ENCODE measurements around the gene TEX26. TPM values are rescaled to one million over a fixed set of nuclear protein-coding genes. Genes with fewer than 3 reads are reported as not detected.

TEX26 gene
- total RNA-seq, 2 donors from 2014 or later: not detected

GRCh38 chr13:30910676-30911075, 21.8 kb upstream of the TEX26 start:
- Mint-ChIP-seq H3K9me3 (no peaks in the 10 kb centered on the region), H3K4me3 (no peak overlapping the region), H3K27me3 (ENCODE audit: insufficient read depth) (peaks cover 40% of the 10 kb centered on the region), H3K4me1 (no peaks in the 10 kb centered on the region), H3K27ac (no peak overlapping the region), H3K36me3 (ENCODE audit: low read depth) (no peaks in the 10 kb centered on the region)
- H3K4me3 ChIP-seq (ENCODE audit: low read length): no peak overlapping the region
- DNase-seq: no peak
- WGBS, 2 experiments (ENCODE audit: insufficient coverage in 1 of 2, insufficient read length in 1 of 2): 93 to 100% methylated on average over 2 to 3 of the region's 3 CpGs
- no peak overlapping the region for H3K27ac ChIP-seq (ENCODE audit: low read depth, low read length)
- H3K27me3 ChIP-seq (ENCODE audit: control insufficient read depth, insufficient read depth, low read length, poor library complexity, severe bottlenecking): peaks cover 27% of the 10 kb centered on the region
- no peak overlapping the region for H3K9ac ChIP-seq (ENCODE audit: extremely low read depth, low read length, poor library complexity, severe bottlenecking)
- H3K9me3 ChIP-seq (ENCODE audit: control insufficient read depth, low read length): no peaks in the 10 kb centered on the region
- TF ChIP-seq, protein P1, sequence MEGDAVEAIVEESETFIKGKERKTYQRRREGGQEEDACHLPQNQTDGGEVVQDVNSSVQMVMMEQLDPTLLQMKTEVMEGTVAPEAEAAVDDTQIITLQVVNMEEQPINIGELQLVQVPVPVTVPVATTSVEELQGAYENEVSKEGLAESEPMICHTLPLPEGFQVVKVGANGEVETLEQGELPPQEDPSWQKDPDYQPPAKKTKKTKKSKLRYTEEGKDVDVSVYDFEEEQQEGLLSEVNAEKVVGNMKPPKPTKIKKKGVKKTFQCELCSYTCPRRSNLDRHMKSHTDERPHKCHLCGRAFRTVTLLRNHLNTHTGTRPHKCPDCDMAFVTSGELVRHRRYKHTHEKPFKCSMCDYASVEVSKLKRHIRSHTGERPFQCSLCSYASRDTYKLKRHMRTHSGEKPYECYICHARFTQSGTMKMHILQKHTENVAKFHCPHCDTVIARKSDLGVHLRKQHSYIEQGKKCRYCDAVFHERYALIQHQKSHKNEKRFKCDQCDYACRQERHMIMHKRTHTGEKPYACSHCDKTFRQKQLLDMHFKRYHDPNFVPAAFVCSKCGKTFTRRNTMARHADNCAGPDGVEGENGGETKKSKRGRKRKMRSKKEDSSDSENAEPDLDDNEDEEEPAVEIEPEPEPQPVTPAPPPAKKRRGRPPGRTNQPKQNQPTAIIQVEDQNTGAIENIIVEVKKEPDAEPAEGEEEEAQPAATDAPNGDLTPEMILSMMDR (conservative IDR thresholded peaks at IDR 0.05): no peak
- no peaks in the 10 kb centered on the region for H3K36me3 ChIP-seq (ENCODE audit: control insufficient read depth, insufficient read depth, low read length)
- H3K4me1 ChIP-seq (ENCODE audit: control insufficient read depth, insufficient read depth, low read length): no peaks in the 10 kb centered on the region

GRCh38 chr13:30915691-30916541, 16.5 kb upstream of the TEX26 start:
- Mint-ChIP-seq H3K27me3 (ENCODE audit: insufficient read depth) (peaks cover 16% of the 10 kb centered on the region), H3K9me3 (no peaks in the 10 kb centered on the region), H3K27ac (no peak overlapping the region), H3K4me1 (no peaks in the 10 kb centered on the region), H3K36me3 (ENCODE audit: low read depth) (no peaks in the 10 kb centered on the region), H3K4me3 (no peak overlapping the region)
- TF ChIP-seq, protein P1 (conservative IDR thresholded peaks at IDR 0.05): no peak
- no peaks in the 10 kb centered on the region for H3K27me3 ChIP-seq (ENCODE audit: control insufficient read depth, insufficient read depth, low read length, poor library complexity, severe bottlenecking)
- no peaks in the 10 kb centered on the region for H3K4me1 ChIP-seq (ENCODE audit: control insufficient read depth, insufficient read depth, low read length)
- H3K4me3 ChIP-seq (ENCODE audit: low read length): no peak overlapping the region
- no peak overlapping the region for H3K9ac ChIP-seq (ENCODE audit: extremely low read depth, low read length, poor library complexity, severe bottlenecking)
- no peaks in the 10 kb centered on the region for H3K36me3 ChIP-seq (ENCODE audit: control insufficient read depth, insufficient read depth, low read length)
- WGBS, 2 experiments (ENCODE audit: insufficient coverage in 1 of 2, insufficient read length in 1 of 2): 92 to 95% methylated on average over 16 to 19 of the region's 19 CpGs
- H3K9me3 ChIP-seq (ENCODE audit: control insufficient read depth, low read length): no peaks in the 10 kb centered on the region
- no peak for DNase-seq
- H3K27ac ChIP-seq (ENCODE audit: low read depth, low read length): no peak overlapping the region

GRCh38 chr13:30916991-30917390, 15.5 kb upstream of the TEX26 start:
- no peak overlapping the region for H3K9ac ChIP-seq (ENCODE audit: extremely low read depth, low read length, poor library complexity, severe bottlenecking)
- H3K9me3 ChIP-seq (ENCODE audit: control insufficient read depth, low read length): no peaks in the 10 kb centered on the region
- Mint-ChIP-seq H3K36me3 (ENCODE audit: low read depth) (no peaks in the 10 kb centered on the region), H3K4me1 (no peaks in the 10 kb centered on the region), H3K27me3 (ENCODE audit: insufficient read depth) (peaks cover 13% of the 10 kb centered on the region), H3K9me3 (no peaks in the 10 kb centered on the region), H3K27ac (no peak overlapping the region), H3K4me3 (no peak overlapping the region)
- TF ChIP-seq, protein P1 (conservative IDR thresholded peaks at IDR 0.05): no peak
- no peak overlapping the region for H3K4me3 ChIP-seq (ENCODE audit: low read length)
- H3K4me1 ChIP-seq (ENCODE audit: control insufficient read depth, insufficient read depth, low read length): no peaks in the 10 kb centered on the region
- H3K27me3 ChIP-seq (ENCODE audit: control insufficient read depth, insufficient read depth, low read length, poor library complexity, severe bottlenecking): no peaks in the 10 kb centered on the region
- 93% methylated on average over 5 to 6 of the region's 6 CpGs for WGBS, 2 experiments (ENCODE audit: insufficient coverage in 1 of 2, insufficient read length in 1 of 2)
- no peak overlapping the region for H3K27ac ChIP-seq (ENCODE audit: low read depth, low read length)
- no peaks in the 10 kb centered on the region for H3K36me3 ChIP-seq (ENCODE audit: control insufficient read depth, insufficient read depth, low read length)
- no peak for DNase-seq

Data from endodermal cell (in vitro differentiated cells).